CD4-positive, alpha-beta T cell treated with Interleukin-12 subunit alpha and Interleukin-12 subunit beta, for 1 hour (primary cell): Measurements from ENCODE around the gene DNAJC17.

Experiments used
- DNase-seq: peaks from one replicate; pipeline ENCODE4 v3.0.0-alpha.2; 2020

Gene DNAJC17

DNA sequence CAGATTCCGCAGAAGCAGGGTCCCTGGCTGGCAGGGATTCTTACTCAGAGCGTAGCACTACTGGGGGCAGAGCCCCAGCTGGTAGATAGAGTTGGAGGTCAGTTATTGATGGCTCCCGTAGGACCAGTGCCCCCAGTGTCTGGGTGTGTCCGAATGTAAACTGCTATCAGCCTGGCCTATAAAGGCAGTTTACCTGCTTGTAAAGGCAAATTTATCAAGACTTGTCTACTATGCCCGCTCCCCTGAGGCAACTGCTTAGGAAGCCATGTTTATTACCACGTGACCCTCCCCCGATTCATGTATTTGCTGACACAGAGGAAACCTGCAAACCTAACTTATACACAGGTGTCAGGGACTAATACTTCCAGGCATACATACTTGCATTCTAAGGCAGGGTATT lies 21.8 kb upstream of the DNAJC17 start:
- DNase-seq, result no peak

GRCh38 chr15:40828447-40829036 lies 21.3 kb upstream of the DNAJC17 start, which contains the start of gene PPP1R14D:
PPP1R14D (minus strand) TSS chr15:40828708; CDS start chr15:40828641, 67 bp downstream.
- no peak for DNase-seq

DNA sequence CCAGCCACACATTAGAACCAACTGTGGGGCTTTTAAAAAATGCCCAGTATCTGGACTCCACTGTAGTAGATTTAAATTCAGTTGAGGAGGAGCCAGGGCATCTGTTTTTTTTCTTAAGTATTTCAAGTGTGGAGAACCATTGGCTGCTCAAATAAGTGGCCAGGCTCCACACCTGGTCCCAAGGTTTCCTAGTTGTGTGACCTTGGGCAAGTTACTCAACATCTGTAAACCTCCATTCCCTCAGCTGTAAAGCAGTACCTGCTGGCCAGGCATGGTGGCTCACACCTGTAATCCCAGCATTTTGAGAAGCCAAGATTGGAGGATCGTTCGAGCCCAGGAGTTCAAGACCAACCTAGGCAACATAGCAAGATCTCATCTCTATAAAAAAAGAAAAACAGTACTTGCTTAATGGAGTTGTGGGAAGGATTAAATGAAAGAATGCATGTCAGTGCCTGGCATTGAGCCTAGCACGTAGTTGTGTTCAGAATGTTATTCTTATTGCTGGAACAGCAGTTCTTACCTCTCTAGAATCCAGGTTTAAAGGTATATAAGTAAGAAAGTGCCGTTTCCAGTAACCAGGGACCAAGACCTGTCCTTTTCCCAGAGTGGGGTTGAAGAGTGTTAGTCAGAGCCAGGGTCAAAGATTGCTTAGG lies 19.3 kb upstream of the DNAJC17 start:
- no peak for DNase-seq

DNA sequence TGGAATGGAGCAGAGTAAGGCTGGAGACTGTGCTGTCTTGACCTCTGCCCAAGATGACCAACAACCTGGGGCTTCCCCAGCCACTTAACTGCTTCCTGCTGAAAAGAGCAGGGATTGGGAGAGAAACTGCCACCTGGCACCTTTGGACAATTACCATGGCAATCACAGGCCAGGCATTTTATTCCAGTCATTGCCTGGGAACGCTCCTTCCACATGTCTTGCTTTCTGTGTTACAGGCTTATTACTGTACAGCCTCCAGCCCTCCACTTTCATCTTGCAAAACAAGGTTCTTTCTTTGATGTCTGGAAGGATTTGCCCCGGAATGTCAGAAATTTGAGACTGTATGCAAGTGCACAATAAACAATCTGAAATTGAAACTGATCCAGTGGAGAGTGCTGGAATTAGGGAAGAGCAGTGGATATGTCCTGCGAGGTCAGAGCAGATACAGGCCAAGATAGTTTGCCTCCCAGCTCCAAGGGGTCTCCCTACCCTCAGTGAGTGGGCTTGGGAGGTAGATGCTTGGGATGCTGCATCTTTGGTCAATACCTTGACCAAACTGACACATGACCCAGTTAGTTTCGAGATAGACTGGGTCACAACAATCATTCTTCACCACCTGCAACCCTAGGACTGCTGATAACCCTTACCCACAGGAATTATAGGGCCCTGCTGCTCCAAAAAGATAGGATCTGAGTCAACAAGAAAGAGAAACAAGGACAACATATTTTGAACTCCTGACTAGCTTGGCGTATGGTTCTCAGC lies 18.6 kb upstream of the DNAJC17 start:
- no peak for DNase-seq

DNA sequence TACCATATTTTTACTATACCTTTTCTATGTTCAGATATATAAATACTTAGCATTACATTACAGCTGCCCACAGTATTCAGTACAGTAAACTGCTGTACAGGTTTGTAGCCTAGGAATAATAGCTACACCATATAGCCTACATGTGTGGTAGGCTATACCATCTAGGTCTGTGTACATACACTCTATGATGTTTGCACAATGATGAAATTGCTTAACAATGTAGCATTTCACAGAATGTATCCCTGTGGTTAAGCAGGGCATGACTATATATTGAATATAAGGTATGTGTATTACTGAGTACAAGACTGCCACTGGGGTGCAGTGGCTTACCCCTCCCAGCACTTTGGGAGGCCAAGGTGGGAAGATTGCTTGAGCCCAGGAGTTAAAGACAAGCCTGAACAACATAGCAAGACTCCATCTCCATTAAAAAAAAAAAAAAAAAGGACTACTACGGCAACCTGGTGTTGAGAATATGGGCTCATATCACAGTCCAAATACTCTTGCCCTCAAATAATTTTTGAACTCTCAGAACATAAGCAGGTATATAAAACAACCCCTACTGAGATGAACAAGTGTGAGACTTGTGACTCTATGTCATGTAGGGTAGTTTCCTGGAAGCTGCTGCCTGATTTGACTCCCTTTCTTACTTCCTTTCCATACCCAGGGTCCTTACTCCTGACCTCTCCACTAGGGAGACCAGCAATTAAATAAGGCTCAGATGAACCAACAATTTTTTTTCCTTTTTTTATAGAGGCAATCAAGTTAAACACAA lies 16.5 kb upstream of the DNAJC17 start:
- DNase-seq, result no peak

GRCh38 chr15:40821195-40821594 lies 13.9 kb upstream of the DNAJC17 start:
- no peak for DNase-seq

GRCh38 chr15:40819048-40819447 lies 11.8 kb upstream of the DNAJC17 start:
- DNase-seq, result no peak

- no peak for DNase-seq
Observed at GRCh38 chr15:40815042-40815698, 7.9 kb upstream of the DNAJC17 start.

GRCh38 chr15:40812721-40813425 lies 5.6 kb upstream of the DNAJC17 start:
- DNase-seq, result no peak

- DNase-seq, result no peak
Observed at GRCh38 chr15:40808861-40809450, 1.7 kb upstream of the DNAJC17 start.

GRCh38 chr15:40807888-40808461 lies 702 bp upstream of the DNAJC17 start:
- DNase-seq, result no peak

DNA sequence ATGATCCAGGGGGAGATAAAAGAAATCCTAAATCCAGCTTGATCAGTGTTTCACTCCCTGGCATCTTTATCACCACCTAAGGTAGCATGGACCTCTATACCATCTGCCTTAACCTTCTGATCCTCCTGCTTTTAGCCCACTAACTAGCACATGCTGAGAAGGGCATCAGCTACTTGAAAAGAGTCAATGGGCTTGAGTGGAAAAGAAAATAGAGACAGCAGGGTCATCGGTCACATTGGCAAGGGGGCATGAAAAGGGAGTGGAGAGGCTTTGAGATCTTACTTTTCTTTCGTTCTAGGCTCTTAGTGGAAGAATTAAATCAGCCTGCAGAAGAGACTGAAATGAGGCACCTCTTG lies 623 bp downstream of the DNAJC17 start:
- no peak for DNase-seq

GRCh38 chr15:40803688-40804087 lies 3.6 kb downstream of the DNAJC17 start:
- no peak for DNase-seq

DNA sequence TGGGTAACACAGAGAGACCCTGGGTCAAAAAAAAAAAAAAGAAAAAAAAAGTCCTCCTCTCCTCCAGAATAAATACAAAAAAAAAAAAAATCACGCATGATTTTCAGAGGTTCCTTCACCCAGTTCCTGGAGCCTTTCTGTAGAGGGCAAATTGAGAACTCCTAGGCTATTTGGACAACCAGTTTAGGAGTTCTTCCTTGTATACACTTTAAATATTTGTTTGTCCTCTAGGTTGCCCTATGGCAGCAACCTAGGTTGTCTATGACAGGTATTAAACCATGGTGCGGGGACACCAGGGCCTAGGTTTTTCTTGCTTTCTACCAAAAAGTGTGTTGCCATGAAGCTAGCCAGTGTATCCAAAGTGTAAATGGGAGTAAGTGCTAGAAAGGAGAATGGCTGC lies 4.2 kb downstream of the DNAJC17 start:
- no peak for DNase-seq

- no peak for DNase-seq
Observed at GRCh38 chr15:40799523-40799922, 7.8 kb downstream of the DNAJC17 start.

DNA sequence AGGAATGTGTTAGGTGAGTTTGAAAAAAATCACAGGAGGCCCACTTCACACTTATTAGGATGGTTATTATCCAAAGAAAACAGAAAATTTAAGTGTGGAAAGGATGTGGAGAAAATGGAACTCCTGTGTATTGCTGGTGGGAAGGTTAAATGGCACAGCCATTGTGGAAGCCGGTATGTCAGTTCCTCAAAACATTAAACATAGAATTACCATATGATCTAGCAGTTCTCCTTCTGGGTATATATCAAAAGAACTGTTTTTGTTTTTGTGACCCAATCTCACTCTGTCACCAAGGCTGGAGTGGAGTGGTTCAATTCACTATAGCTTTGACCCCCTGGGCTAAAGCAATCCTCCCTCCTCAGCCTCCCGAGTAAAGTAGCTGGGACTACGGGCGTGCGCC lies 10.8 kb downstream of the DNAJC17 start:
- no peak for DNase-seq

DNA sequence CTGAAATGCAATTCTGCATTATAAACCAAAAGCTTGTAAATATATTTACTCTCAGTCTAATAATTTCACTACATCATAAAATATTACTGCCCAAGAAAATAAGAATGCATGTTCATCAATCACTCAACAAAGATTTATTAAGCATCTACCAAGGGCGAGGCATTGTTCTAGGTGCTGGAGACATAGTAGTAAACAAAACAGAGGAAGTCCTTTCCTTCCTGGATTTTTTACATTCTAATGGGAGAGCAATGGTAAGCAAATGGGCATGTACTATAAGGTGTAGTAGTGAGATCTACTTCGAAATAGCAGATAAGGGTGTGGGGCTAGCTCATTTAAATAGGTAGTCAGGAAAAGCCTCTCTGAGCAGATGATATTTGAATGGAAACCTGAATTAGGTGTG lies 11.2 kb downstream of the DNAJC17 start:
- no peak for DNase-seq

- DNase-seq, result no peak
Observed at GRCh38 chr15:40793216-40793989, 13.9 kb downstream of the DNAJC17 start.

GRCh38 chr15:40792394-40792793 lies 14.9 kb downstream of the DNAJC17 start:
- no peak for DNase-seq

GRCh38 chr15:40790718-40791117 lies 16.6 kb downstream of the DNAJC17 start:
- no peak for DNase-seq

DNA sequence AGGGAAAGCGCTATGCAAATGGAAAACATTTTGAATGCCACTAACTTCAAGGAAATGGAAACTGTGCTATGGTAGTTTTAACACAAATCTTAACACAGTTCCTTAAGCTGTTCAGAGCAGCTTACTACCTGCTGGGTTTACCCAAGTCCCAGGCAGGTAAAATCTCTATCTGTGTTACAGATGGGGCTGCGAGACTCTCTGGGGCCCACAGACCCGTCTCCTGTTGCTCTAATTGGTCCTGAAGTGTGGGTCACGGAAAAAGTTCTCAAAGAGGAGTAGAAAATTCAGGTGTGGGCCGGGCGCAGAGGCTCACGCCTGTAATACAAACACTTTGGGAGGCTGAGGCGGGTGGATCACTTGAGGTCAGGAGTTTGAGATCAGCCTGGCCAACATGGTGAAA lies 17.3 kb downstream of the DNAJC17 start:
- DNase-seq, result no peak
